ENCODE results near the gene UBAC2.
"Not testable (repeated sequence)": the region's sequence is repeated elsewhere in the genome, so short reads cannot be mapped to it uniquely, and the experiment has no call there.

Gene UBAC2

DNA sequence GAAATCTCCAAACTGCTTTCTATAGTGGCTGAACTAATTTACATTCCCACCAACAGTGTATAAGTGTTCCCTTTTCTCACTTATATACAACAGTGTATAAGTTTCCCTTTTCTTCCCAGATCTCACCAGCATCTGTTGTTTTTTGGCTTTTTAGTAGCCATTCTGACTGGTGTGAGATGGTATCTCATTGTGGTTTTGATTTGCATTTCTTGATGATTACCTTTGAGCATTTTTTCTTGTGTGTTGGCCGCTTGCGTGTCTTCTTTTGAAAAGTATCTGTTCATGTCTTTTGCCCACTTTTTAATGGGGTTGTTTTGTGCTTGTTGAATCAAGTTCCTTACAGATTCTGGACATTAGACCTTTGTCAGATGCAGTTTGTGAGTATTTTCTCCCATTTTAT lies 49.0 kb downstream of the UBAC2 start:
- DNase-seq, result not testable (repeated sequence)

DNA sequence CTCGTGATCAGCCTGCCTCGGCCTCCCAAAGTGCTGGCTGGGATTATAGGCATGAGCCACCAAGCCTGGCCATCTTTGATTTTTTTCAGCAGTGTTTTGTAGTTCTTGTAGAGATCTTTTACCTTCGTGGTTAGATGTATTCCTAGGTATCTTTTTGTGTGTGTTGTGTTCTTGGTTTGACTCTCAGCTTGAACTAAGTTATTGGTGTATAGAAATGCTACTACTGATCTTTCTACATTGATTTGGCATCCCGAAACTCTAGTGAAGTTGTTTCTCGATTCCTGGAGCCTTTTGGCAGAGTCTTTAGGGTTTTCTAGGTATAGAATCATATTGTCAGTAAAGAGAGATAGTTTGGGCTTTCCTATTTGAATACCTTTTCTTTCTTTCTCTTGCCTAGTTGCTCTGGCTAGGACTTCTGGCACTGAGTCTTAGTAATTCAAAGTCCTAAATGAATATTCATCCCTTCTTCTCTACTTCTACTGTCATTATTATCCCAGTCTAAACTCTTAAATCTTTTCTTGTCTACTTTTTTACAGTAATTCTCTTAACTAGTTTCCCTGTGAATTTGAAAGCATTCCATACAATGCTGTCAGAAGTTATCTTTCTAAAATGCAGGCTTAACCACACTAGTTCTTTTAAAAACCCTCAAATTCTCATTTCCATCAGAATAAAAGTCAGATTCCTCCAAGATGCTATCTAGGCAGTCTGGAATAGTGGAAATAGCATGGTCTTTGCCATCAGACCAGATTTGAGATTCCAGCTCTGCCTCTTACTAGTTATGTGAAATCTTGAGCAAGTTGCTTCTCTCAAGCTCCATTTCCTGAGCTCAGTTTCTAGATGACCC lies 50.5 kb downstream of the UBAC2 start:
- DNase-seq, result no peak

DNA sequence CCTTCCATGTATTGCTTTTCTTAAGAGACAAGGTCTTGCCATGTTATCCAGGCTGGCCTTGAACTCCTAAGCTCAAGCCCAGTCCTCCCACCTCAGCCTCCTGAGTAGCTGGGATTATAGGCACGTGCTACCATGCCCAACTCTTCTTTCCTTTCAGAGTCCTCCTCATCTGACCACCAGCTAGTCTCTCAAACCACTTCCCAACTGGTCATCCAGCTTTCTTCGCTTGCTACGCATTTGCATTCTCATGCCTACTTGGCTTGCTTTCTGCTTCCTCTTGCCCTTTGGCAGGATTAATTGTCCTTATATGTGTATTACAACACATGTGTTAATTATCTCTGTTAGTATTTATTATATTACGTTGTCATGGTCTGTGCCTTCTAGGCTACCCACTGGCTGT lies 51.3 kb downstream of the UBAC2 start:
- no peak for DNase-seq

DNA sequence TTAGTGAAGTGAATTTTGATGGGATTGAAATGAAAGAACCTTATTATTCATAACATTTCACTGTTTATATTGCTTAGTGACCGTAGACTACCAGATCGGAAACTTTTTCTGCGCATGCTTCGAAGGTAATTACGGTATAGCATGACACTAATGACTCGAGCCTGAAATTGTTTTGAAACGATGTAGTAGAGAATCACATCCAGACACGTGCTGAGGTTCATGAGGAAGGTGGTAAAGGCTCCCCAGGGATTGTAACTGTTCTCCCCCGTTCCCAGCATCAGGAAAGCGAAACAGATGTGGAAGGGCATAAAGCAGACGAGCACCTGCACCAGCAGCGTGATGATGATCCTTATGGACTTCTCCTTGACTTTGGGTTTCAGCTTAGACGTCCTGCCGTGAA lies 54.2 kb downstream of the UBAC2 start:
- no peak for DNase-seq

DNA sequence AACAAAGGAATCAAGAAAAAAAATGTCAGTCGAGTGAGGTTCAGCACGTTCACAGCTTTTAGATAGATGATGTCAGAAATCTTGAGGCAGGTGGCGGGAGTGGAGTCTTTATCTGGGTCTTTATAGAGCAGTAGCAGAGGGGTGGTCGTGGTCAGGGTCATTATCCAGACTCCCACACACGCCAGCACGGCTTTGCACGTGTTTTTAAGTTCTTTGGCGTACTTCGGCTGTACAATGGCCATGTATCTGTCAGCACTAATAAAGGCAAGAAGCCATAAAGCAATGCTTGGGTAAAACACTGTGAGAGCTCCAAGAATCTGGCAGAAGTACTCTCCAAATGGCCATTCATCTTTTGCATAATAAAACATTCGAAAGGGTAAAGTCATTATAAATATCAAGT lies 54.6 kb downstream of the UBAC2 start:
- no peak for DNase-seq

DNA sequence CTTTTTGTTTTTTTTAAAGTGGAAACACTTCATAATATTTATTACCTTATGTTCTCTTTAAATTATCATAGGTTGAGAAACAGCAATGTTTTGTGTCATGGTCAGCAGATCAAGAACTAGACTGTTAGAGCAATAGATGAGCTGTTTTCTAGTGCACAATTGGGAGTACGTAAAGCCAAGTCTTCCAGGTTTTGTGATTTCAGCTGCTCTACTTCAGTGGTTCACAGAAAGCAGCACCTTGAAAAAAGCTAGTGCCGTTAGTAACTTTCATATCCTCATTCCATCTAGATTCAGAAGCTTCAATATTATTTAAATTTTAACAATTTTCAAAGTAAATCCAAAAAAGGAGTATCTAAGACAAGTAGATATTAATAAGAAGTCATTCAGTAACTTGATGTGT lies 55.6 kb downstream of the UBAC2 start:
- DNase-seq, result no peak

DNA sequence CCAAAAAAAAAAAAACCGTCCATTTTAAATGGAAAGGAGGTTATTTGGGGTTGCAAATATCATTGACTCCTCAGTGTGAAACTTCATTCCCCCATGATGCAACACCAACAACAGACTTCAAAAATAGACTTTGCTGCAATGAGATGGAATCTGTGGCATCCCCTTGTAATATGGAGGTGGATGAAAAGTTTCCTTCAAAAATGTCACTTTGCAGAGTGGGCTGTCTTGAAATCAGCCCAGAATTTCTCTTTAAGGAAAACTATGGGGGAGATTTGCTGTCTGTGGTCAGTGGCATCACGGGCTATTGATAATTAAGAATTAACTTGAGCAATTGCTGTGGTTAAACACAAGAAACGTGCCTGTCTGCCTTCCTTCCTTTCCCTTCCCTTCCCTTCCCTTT lies 56.1 kb downstream of the UBAC2 start:
- no peak for DNase-seq

DNA sequence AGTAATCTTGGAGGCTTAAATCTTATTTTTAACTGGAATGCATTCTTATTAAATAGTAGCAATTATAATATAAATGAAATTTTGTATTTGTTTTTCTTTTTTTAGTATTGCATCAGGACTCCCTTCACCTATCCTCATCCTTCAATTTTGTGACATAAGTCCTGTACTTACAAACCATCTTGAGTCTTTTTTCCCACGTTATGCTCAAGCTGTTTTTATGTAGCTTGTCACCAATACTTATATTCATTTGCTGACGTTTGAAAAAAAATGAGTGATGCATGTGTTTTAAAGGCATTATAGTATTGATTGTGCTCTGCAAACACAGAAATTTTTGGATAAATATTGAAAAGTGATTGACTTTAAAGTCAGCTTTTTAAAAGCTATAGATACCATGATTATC lies 56.6 kb downstream of the UBAC2 start:
- no peak for DNase-seq

DNA sequence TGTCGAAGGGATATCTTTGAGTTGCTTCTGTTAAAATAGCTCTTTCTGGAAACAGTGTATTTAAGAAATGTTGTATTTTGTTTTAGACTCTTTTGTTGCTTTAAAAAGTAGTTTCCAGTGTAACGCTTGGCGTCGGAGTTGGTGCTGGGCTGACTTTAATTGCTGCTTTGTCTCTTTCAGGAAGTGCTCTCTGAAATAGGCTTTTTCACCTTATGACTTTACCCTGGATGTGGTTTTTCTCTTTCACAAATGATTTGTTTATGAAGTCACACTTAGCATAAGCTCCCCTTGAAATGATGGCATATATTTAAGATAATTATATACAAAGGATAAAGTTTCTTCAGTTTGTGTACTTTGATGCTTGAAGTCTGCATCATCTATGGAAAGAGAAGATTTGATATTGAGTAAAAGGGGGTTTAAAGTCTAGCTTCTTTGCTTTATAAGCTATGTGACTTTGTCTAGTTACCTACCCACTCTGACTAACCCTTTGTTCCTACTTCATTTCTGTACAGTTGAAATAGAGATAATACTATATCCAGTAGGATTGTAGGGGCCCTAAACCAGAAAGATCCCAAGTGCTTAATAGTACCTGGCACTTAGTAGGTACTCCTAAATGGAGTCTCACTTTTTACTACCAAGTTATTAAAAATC lies 57.7 kb downstream of the UBAC2 start, which contains the start of gene GPR18:
TSS of gene GPR18 (minus strand) at position 170 of the 651 bp plus-strand sequence. CDS start 2,507 bp downstream, outside the sequence.
- DNase-seq, result no peak

DNA sequence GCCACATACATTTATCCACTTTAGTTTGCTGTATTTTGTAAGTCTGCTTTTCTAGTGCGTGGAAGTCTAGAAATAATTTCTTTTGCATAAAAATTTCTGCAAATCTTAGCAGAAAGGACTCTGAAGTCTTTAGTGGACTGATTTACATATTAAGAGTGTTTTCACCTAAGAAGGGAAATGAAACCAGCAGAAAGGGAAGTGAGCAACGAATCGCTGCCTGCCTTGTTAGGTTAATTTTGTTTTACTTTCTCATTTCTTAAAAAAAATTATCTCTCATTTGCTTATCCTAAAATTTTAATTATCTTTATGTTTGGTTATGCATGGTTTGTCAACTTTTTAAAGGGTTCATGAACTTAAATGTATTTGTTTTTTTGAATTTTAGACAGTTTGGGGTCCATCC lies 58.3 kb downstream of the UBAC2 start:
- DNase-seq, result no peak

DNA sequence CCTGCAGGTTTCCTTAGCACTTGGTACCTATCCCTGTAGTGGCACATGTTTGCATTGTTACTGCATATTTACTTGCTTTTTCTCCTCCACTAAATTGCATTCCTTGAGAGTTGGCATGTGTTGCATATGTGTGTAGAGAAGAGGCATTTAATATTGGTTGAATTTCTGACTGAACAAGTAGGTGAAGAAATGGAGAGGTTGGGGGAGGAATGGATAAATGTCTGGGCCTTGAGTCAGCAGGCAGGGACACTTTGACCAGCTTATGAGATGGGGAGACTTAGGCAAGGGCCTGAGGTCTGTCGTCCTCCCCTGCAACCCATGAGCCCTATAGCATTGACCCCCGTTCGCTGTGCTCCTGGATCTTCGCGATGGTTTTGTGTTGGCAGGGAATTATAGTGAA lies 59.6 kb downstream of the UBAC2 start:
- DNase-seq, result no peak

DNA sequence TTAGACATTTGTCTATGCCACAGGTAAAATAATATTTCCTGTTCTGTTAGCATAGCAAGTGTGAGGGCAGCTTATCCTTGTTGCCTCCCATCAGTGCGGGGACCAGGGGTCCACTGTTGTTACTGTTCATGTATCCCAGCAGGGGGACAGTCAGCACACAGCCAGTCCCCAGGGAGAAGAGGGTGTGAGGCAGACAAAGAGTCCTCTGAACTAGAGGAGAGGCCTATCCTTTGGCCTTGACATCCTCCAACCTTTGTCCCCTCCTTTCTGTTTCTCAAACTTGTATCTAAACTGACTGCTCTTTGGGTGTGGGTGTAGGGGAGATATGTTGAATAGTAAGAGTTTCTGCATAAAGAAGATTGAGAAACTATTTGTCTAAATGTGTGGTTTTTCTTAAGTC lies 60.4 kb downstream of the UBAC2 start:
- DNase-seq, result peak; percentile 28

DNA sequence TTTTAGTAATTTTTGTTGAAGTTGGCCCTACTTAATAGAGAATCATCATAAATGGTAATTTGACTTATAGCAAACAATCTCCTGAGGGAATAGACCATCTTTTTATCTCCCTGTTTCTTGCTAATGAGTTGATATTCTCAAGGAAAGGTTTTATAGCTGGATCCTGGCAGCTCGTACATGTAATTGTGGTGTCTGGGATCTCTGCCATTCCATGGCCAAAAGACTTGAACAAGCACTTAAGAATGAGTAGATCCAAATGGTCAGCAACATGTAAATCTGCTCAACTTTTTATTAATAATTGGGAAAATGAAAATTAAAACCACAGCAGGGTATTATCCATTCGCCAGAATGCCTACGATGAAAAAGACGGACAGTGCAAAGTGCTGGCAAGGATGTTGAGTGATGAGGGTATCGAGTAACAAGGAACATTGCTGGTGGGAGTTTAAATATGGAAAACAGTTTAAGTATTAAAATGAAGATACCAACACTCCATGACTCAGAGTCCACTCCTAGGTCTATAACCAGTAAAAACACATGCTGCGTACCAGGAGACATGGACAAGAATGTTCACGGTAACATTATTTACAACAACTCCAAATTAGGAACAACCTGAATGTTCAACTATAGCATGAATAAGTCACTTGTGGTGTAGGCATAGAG lies 62.6 kb downstream of the UBAC2 start:
- no peak for DNase-seq

DNA sequence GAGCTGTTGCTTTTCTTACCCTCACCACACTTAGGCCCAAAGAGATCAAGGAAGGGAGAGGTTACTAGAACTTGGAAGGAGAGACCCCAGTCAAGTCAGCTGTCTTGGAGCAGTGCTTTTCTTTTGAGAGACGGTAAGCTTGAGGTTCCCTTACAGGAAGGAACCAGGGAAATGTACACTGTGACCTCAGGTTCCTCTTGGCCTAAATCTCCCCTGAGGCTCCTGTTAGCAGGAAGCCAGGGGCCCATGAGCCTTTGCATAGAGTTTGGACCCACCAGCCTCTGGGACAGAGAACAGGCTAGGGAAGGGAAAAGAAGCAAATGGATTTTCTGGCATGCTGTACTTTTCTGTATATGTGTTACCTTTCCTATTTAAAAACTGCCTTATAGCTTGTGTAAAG lies 63.4 kb downstream of the UBAC2 start:
- DNase-seq, result no peak

DNA sequence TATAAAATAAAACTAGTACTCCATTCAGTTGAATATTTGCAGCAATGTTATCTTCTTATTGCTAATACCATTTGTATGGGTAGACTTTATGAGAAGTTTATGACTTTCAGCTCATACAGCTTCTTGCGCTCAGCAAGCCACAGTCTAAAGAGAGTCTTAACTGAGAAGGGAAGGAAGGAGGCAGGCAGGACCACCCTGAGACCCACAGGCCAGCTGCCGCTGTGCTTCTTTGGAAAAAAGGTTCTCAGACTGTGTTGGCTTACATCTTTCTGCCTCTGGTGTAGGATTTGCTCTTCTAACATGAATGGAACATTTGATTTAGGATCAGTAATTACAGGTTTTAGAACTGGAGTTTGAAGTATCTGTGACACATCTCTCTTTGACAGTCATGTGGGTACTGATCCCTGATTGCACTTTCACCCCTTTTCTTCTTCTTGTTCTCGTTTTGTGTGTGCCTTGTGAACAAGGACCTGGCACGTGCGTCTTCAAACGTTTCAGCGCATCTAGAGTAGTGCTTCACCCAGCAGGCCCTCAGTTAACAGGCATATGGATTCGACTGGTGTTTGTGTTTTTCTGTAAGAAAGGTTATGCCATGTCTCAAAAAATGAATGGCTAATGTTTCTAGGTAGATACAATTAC lies 64.6 kb downstream of the UBAC2 start:
- DNase-seq, result no peak

DNA sequence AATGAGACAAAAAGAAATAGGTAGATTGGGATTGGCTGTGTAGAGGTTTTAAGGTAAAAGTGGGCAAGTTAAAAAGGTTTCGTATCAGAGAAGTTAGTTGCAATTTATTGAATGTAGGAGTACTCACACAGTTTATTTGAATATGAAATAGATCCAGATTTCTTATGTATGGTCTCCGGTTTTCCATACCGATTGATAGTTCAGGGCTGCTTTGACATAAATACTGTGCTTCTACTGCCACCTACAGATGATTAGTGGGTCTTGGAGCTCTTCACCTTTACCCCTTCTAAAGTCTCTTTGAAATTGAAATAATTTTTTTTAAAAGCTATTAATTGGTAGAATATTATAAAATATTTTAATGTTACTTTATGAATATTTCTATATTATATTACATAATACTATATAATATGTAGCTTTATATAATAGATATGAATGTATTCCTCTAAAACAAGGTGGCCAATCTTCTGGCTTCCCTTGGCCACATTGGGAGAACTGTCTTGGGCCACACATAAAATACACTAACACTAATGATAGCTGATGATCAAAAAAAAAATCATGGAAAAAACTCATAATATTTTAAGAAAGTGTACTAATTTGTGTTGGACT lies 65.3 kb downstream of the UBAC2 start:
- DNase-seq, result peak; percentile 80

DNA sequence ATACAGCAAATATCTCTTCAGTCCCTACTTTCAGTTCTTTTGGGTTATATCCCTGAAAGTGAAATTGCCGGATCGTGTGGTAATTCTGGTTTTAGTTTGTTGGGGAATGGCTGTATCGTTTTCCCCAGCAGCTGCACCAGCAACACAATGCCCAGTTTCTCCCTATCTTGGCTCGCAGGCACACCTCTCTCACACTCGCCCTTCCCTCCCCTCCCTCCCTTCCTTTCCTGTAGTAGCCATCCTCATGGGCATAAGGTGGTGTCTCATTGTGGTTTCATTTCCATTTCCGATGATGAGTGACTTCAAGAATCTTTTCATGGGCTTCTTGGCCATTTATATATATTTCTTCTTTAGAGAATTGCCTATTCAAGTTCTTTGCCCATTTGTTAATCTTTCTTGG lies 66.2 kb downstream of the UBAC2 start:
- no peak for DNase-seq

DNA sequence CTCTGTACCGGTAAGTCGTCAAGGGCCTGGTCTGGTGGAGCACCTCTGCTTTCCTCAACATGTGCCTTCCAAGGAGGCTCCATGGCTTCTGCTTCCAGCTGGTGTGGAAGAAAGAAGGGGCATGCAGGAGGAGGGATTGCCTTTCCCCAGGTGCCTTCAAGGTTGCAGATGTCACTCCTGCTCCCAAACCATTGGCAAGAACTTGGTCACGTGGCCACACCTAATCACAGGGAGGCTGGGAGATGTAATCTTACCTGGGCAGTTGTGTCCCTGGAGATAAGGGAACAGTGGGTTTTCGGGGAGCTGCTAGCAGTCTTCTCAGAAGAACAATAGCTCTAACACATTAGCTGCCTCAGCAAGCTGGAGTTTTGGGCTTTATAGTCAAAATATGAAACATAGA lies 67.3 kb downstream of the UBAC2 start:
- DNase-seq, result no peak

DNA sequence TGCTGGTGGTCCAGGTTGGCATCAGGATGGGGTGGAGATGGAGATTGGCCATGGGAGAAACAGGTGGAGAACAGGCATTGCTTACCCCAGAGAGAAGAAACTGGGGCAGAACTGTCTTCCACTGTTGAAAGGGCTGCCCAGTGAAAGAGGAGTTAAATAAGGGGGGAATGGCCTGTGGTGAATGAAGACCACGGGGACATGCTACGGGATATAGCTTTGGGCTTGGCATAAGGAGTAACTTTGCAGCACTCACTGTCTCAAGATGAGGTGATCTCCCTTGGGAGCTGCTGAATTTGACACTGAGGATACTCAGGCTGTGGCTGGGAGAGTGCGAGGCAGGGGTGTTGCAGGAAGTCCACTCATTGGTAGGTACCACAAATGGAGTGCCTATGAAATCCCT lies 68.2 kb downstream of the UBAC2 start:
- DNase-seq, result no peak

DNA sequence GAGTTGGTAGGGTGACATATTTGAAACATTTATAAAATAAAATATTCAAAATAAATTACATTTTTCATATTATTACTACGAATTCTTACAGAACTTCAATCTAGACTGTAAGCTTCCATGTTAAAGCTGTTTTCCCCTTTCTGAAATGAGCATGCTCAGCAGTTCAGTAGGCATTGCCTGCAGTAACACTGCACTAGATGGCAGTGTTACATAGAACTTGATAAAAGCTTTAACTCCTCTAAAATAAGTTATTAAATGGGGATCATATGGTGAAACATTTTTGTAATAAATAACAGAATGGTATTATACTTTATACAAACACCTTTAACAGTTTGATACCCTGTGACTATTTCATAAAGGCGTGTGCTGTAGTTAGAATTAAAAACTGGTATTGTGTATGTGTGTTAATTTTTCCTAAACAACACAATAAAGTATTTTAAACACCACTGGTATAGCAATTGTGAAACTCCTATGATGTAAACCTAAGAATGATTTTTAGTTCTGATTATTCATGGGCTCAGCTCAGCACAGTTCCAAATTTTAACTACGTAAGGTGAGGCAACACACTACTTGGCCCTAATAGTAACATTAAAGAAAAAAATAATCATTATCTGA lies 69.1 kb downstream of the UBAC2 start:
- DNase-seq, result peak; percentile 21

DNA sequence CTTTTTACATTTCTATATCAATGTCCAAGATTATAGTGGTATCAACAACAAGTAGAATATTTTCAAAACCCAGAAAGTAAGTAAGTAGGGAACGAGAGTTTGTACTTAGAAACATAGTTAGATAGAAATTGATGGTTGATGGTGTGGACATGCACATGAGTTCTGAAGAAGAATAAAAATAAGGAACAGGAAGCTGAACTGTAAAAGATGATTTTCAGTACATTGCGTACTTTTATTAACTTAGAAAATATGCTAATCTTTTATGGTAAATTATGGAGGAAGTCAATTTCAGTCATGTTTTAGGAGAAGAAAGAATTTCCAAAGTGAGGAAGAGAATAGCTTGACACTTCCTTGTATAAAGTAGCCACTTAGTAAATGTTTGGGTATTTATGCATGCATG lies 69.9 kb downstream of the UBAC2 start:
- DNase-seq, result no peak

DNA sequence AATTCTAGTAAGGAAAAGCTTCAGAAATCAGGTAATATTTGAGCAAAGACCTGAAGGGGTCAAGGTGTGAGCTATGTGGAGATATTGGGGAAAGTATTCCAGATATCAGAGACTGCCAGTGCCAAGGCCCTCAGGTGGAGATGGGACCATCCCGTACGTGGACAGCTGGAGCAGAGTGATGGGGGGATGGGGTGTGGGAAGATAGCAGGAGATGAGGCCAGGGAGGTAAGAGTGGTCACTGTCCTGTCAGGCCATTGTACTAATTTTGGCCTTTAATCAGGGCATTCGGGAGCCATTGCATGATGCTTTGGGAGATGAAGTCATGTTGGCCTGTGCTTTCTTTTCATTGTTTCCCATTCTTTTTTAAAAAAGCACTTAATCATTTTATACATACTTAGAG lies 70.6 kb downstream of the UBAC2 start:
- no peak for DNase-seq

DNA sequence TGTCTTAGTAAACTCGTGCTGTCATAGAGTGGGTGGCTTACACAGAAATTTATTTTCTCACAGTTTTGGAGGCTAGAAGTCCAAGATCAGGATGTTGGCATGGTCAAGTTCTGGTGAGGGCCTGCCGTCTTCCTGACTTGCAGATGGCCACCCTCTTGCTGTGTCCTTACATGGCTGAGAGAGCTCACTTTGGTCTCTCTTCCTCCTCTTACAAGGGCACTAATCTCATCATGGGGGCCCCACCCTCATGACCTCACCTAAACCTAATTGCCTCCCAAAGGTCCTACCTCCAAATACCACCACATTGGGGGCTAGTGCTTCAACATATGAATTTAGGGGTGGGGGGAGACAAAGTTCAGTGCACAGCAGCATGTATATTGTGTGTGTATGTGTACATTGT lies 71.8 kb downstream of the UBAC2 start:
- DNase-seq, result no peak
